ENCODE results near the gene CD47.

CD47 gene

DNA sequence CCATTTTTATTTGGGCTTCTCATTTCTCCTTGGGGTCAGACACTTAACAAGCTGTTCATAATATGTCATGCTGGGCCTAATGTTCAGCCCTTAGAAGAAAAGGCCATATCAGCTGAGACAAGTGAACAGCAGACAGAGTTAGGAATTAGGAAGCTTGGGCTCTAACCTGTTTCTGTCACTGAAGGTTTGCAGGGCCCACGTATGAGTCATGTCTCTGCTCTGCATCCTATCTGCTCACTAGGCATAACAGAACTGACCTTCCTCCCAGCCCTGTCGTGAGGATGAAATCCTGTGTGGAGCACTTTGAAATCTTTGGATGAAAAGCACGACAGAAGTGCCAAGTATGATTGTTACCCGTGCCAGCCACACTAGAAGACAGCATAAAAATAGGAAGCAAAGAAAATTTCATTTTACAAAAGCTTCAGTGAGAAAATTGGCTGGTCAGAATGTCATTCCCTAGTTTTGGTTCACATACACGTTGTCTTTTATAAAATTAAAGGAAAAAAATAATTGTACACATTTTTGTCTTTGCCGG is 26.5 kb upstream of the CD47 start:
- no peak for DNase-seq (ENCODE audit: low read depth in 2 of 2)

DNA sequence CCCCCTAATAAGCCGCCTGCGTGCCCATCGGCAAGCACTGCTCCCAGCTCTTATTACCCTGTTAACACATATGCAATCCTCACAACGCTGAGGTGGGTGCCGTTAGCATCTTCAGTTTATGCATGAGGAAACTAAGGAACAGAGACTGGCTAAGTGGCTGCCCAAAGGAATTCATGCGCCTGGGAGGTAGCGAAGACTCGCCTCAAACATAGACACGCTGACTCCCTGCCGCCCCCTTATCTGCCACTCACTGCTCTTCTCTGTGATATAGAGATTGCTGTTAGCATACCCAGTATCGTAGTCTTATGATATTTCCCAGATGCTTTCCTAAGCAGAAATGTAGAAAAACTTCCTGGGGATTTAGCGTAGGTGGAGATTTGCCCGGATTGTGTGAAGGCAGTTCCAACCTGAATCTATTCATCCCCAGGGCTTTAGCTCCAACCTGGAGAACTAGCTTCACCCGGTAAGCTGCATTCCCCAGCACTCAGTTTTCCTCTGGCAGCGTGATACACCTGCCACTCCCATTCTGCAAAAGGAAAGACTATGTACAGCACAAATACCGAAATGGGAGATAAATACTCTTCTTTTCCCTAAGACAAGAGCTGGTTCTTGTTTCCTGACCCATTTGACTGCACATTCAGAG is 23.7 kb upstream of the CD47 start:
- DNase-seq (ENCODE audit: low read depth in 2 of 2): no peak

DNA sequence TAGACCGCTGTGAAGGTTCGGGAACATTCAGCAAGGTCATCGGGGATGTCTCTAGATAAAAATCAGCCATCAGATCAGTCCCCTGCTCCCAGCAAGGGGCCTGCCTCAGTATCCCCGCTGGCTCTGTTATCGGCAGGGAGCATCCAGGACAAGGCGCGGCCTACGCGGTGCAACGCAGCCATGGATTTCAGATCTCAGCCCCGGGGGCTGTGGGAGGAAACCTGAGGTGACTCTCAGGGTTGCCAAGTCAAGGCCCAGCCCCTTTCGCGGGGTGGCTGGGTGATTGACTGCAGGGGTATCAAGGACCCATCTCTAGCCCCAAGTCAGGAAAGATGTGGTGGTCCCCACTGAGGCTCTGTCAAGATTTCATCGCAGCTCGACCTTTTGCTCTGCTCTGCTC is 23.1 kb upstream of the CD47 start:
- DNase-seq (ENCODE audit: low read depth in 2 of 2): no peak

DNA sequence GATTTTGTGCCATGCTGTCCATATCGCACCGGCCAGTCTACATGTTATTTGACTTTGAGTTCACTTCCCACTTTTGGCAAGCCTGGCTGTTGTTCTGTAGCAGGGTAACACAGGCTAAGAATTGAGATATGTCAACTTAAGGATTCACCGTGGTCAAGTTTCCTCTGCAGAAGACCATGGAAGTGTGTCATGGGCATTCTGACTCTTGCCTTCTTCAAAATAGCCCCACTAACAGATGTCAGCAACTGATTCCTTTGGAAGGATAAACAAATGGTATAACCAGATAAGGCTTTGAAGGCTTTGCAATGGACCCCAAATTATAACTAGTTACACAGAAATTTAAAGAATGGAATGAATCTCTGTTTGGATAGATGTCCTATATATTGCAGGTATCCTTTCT is 20.1 kb upstream of the CD47 start:
- no peak for DNase-seq (ENCODE audit: low read depth in 2 of 2)

DNA sequence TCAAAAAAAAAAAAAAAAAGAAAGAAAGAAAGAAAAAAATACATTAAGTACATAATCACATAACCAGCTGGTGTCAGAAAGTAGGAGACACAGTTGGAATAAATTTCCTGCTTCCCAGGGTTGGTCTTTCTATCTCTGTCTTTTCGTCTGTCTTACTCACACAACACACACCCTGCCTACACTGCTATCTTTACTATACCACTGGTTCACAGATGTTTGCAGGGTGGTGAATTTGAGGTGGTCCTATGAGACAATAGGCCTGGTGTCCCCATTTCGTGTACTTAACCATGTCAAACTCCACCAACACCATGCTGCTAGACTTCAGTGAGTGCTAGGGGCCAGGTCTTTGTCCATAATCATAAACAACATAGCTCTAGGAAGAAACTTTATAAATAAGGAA is 17.6 kb upstream of the CD47 start:
- DNase-seq (ENCODE audit: low read depth in 2 of 2): no peak

DNA sequence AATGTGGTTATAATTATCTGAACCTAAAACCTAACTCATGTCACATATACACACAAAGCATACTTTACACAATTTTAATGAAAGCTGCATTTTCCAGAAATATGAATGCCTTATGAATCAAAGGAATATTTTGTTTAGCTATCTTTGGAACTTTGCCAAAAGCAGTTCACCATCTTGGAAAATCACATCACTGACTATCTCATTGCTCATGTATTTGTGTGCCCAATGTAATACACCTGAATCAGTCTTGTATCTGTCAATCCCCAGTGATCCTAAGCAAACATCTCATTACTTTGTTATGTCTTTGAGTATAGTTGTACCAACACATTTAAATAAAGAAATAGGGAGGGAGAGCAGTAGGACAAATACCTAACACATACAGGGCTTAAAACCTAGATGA is 15.6 kb upstream of the CD47 start:
- no peak for DNase-seq (ENCODE audit: low read depth in 2 of 2)

DNA sequence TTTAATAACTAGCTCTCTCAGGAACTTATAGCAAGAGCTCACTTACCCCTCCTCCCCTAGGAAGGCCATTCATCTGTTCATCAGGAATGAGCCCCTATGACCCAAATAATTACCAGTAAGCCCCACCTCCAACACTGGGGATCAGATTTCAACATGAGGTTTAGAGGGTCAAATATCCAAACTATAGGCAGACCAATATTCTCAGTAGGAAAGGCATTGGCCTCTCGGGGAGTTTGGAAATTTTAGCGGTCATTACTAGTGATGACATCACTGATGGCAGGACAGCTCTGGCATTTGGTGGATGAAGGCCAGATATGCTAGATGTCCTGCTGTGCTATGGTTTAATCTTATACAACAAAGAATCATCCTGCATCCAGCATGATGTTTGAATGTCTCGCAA is 15.2 kb upstream of the CD47 start:
- DNase-seq (ENCODE audit: low read depth in 2 of 2): no peak

DNA sequence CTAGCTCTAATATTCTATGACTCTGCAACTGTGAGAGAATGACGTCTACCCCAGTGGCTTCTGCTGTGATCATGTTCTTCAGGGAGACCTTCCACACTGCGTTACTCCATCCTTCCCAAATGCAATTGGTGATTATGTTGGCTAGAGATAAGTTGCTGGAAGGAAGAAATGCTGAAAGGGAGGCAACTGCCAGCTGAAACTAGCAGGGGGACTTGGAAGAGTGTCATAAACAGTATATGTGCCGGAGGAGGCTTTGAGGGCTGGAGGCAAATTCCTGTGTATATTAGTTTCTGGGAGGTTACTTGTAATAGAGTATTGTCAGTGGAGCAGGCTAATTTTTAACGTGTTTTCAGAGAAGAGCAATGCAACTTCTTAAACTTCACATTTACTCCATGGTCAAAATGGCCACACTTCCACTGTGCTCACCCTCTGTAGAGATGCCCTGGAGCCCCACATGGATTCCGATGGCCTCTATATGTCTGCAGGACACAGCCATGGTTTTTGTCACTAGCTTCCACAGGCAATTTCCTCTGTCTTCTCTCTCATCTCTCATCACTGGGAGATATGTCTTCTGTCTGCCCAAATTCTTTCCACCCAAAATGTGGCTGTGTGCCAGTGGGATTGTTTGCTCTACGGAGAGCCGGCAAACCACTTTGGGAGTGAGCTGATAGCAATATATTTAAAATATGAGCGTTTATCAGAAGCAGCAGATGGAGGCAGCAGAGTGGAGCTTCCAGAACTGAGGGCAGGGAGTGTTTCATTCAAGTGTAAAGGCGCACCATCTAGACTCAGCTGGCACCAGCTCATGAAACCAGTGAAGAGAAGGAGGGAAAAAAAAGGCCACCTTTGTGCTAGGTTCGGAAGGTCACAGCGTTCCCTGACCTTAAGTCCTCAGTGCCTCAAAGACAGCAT is 13.3 kb upstream of the CD47 start:
- DNase-seq (ENCODE audit: low read depth in 2 of 2): no peak

DNA sequence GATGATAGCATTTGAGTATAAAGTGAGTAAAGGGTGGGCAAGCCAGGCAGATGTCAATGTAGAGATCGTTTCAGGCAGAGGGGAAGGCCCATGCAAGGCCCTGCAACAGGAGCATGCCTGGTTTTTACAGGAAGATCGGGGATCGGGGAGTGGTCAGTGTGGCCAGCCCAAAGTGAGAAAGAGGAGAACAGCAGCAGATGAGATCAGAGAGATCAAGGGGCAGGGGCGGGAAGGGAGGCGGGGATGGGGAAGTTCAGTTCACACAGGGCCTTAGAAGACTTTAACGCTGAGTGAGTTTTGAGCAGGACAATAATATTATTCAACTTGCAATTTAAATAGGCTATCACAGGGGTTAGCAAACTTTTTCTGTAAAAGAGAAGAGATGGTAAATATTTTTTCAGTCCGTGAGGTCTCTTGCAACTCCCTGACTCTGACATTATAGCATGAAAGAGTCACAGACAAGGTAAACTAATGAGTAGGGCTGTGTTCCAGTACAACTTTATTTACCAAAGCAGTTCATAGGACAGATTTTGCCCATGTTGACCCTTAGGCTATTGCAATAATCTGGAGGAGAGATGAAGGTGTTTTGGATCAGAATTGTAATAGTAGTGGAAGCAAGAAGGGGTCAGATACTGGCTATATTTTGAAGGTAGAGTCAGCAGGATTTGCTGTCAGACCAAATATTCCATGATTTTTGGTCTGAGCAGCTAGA is 12.4 kb upstream of the CD47 start:
- DNase-seq (ENCODE audit: low read depth in 2 of 2): no peak

DNA sequence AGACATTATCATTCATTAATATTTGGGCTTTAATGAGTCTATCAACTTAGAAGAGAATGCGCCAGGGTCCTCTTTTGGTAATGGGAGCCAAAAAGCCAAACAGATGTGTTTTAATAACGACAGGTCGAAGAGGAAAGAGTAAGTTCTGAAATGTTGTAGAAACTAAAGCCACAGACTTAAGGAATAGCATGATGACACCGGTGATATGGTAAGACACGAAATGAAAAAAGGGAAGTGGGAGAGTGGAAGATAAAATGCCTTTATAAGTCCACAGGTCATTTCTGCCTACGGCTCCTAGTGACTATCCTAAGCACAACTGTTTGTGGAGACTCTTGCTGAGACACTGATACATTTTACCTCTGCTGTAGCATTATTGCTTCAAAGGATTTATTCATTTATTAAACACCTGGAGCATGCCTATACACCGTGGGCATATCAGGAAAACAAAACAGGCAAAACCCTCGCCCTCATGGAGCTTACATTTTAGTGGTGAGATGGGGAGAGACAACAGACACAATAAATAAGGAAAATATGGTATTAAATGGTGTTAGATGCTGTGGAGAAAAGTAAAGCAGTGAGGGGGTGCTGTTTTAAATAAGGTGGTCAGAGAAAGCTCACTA is 11.7 kb upstream of the CD47 start:
- DNase-seq (ENCODE audit: low read depth in 2 of 2): no peak

DNA sequence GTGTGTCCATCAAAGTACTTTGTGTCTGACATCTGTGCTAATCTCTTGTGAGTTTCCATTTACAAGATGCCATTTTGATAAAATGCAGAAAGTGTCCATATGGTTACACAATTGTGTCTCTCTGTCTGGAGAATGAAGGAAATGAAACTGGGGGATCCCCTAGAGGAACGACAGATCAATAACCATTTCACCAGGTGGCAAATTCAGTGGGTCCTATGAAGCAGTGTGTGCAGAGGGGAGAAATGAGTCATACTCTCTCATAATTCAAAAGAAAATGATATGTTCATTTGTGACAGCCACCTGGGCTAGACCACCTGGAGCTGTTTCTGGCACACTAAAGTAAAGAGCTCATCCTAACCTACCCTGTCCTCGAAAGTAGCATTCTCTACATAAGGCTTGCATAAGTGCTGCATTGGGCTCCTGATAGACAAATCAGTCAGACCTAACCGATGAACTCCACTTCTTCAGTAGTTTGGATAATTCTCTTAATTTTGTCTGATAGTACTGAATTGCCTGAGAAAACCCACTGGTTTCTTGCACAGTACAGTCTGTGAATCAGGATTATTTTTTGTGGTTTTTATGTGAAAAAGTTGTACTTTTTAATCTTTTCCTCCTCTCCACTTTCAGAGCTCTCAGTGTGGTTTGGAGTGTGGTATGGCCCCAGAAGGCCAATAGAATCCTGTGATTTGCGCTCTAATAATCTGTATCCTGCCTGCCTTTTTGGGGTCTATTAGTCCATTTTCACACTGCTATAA is 10.3 kb upstream of the CD47 start:
- DNase-seq (ENCODE audit: low read depth in 2 of 2): no peak

DNA sequence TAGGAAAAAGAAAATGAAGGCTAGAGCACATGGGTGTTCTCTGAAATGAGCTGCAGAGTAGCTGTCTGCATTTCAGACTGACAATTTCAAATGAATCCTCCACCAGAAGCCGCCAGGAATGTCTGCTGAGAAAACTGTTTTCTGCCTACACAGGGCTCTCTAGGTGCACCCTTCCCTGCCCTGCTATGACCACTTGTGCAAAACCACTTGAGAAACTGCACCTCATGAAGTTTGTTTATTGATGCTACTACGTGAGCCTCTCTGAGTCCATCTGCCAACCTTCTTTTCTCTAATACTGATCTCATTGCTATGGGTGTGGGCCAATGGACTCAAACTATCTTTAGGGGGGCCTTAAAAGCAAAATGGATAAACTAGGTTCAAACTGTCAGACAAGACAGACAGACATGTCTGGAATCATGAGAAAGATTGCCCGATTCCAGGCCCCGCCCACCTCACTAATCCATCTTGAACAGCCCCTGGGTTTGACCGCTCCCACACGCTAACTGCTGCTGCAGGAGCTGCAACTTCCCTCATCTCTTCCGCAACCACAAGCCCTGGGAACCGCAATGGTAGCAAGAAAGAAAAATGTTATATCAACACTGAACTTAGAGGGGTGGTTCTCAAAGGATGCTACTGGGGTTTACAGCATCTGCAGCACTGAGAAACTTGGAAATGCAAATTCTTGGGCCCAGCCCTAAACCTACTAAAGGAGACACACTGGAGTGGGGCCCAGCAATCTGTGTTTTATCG is 9.0 kb upstream of the CD47 start:
- DNase-seq (ENCODE audit: low read depth in 2 of 2): no peak

DNA sequence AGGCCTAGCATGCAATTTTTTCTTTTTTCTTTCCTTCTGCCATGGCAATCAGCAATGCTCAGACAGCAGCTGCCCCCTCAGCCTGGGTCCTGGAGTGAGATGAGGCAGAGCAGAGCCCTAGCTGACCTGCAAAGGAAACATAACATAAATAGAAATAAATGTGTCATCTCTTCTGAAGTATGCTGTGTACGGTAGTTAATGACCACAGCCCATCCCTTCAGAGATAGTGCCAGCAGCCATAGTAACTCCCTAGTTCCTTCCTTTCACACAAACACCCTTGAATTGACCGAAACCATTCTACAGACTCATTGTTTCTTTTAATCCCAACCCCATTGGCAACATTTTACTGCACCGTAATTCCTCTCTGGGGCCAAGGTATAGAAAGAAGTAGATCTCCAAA is 8.4 kb upstream of the CD47 start:
- no peak for DNase-seq (ENCODE audit: low read depth in 2 of 2)

DNA sequence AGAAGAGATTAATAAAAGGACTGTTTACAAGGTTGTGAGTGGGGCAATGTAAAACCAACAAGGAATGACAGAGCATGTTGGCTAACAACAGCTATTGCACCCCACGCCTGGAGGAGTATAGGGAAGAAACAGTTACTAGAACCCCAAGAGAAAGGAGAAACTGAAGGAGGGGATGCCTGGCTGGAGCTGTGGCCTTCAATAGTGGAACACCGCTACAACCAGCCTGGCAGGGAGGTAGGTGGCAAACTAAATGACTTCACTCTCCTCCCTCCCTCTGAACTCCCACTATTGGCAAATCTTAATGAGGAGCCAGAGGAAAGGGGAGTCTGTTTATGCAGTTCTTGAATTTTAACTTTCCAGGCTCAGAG is 7.2 kb upstream of the CD47 start:
- DNase-seq (ENCODE audit: low read depth in 2 of 2): no peak

DNA sequence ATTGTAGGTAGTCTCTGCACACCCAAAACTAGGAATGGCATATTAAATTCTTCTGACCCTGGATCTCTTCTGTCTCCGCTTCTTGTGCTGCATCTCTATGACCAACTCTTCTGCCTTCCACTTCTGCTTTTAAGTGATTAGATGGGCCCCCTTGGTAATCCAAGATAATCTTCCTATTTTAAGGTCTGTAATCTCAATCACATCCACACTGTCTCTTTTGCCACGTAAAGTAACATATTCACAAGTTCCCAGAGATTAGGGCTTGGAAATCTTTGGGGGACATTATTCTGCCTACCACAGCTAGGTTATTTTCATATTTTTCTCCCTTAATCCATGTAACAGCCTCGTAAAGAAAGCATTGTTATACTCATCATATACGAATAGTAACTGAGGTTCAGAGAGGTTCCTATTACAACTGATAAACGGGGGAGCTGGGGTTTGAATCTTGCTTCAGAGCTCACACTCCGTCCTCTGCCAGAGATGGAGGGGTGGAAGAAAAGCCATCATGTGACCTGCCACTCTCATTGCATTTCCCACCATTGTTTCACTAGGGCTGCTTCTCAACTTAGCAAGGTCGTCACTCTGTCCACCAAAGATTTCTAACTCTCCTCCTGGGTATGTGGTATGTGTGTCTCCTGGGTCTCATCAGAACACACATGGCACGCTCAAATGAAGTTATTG is 6.6 kb upstream of the CD47 start:
- no peak for DNase-seq (ENCODE audit: low read depth in 2 of 2)

DNA sequence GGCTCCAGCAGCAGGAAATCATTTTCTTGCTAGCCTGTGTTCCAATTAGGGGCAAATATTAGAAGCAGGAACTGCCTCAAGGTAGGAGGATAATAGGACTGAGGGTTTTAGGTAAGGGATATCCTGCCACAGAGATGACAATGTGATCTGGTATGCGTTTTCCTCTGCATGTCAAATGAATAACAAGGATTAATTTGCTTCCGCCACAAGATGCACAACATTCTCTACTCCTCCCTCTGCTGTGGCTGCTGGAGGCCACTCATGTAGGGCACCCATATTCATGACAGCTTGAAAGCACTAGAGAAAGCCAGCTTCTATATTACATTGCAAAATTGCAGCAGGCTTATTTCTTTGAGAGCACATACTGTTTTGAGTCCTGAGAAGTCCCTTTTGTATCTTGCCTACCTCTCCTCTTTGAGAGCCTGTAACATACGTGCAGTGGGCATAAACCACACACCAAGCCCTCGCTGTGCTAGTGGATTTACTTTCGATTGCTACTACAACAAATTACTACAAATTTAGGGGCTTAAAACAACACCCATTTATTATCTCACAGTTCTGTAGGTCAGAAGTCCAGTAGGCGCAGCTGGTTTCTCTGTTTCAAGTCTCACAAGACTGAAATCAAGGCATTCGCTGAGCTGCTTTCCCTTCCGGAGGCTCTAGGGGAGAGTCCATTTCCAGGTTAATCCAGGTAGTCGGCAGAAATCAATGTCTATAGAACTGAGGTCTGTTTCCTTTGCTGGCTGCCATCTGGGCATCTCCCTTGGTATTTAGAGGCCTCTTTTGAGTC is 5.9 kb upstream of the CD47 start:
- DNase-seq (ENCODE audit: low read depth in 2 of 2): no peak

DNA sequence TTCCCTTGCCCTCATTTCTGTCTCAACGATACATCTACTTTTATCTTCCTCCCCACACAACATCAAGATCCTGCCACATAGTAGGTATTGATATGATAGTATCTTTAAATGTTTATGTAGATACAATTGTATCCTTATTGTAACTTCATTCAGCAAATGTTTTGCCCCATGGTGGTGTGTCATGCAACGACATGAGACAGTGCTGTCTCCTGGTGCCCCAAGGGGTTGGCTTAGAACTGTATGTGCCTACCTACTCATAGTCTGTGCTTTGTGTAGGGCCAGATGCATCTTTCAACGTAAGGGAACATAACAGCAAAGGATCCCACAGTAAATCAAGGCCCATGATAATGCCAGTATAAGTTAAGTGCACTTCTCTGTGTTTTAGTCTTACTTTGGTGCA is 2.8 kb upstream of the CD47 start:
- DNase-seq (ENCODE audit: low read depth in 2 of 2): no peak

DNA sequence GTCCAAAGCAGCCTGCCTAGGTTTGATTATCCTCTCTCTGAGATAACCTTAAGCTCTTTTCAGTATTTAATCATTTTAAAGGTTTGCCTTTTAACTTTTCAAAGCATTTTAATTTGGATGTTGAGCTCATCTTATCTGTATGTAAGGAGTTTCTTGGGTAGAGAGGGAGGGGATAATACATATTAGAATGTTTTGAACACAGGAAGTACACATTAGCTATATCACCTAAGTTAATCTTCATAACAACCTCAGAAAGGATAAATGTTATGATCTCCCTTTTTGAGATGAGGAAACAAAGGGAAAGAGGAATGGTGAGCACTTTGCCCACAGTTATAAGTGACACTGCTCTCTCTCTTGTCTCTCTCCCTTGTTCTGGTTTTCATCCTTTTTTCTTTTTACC is 2.2 kb upstream of the CD47 start:
- DNase-seq (ENCODE audit: low read depth in 2 of 2): no peak

DNA sequence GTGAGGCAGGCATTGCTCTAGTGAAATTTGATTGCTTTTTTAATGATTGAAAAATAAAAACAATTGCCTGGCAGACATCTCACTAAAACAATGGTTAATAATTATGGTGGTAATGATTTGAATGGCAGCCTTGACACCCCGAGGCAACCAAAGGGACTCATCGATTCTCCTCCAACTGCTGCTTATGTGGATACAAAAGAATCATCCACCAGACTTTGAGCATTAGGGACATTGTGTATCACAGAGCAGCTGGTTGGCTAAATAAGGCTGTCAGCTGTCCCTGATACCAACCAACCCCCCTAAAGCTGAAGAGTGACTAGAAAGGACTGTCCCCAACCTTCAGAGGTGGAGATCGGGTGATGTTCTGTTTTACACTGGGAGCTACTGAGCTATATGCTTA is 1.7 kb upstream of the CD47 start:
- DNase-seq (ENCODE audit: low read depth in 2 of 2): no peak

Measured in stimulated activated CD4-positive, alpha-beta T cell treated with anti-CD3 and anti-CD28 coated beads, Interleukin-4, amount 100 ng/mL, for 48 hours (primary cell).